Karpas-422 (cell line): ENCODE results near the gene ADD1. TPM values are rescaled to one million over a fixed set of nuclear protein-coding genes. Genes with fewer than 3 reads are reported as not detected.

ENCODE experiments used
- total RNA-seq: library from RNA; depleted of rRNA; stranded (reverse); fragments of >200 nt; shearing (Covaris generic); gene quantifications from 2 replicates; pipeline ENCODE4 v1.2.3, GENCODE V29; 2014; ENCODE audit warnings: low replicate concordance; rRNA removed

The ADD1 gene
- total RNA-seq, 1 experiment from 2014 or later, result 69.7 TPM

Other genes starting within 250 kb of the ADD1 start
- 30.6 and 92.0 TPM in 2 replicates for gene TNIP2, start 87.5 kb upstream of the ADD1 start, total RNA-seq
- 17.2 and 29.9 TPM in 2 replicates for gene SH3BP2, start 50.8 kb upstream of the ADD1 start, total RNA-seq
- gene NOP14, start 119.6 kb downstream of the ADD1 start, total RNA-seq, result 19.2 and 27.6 TPM in 2 replicates
- 3.0 and 3.8 TPM in 2 replicates for gene GRK4, start 119.7 kb downstream of the ADD1 start, total RNA-seq
- gene HTT-AS, start 230.7 kb downstream of the ADD1 start, total RNA-seq, result not detected in 2 replicates
- 24.8 and 48.7 TPM in 2 replicates for gene HTT, start 230.8 kb downstream of the ADD1 start, total RNA-seq